Measurements from ENCODE around the gene HOXD10.

DNA sequence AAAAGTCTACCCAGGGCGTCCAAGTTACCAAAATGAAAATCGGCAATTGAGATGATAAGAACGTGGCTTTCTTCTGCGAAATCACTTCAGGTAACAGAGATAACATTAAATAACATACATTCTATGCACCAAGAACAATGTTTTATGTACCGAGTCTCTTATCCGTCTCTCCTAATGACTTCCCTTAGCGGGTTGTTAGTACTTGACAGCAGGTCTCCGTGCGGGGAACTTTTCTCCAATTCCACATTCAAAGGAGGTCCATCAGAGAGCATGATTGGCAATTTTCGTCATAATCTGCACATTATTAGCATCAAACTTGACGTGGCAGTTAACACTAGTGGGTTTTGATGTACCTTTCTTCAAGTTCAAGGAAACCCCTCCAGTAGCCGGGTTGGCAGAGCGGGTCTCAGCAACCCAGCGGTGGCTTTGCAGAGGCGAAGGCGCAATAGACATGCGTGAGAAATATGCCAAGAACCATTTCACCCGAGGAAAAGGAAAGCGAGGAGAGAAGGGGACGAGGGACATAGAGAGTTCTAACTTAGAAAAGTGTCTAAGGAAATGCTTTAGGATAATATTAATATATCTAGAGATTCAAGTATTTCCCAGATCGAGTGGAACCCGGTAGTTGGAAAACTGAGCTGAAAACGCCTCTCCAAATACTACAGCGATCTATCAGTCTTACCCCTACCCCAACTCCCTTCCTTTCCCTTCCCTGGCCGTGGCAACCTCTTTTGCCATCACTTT is 37.9 kb upstream of the HOXD10 start:
- no peak for TF ChIP-seq POLR2AphosphoS5 (IDR thresholded peaks at IDR 0.05)
- TF ChIP-seq, protein P1, sequence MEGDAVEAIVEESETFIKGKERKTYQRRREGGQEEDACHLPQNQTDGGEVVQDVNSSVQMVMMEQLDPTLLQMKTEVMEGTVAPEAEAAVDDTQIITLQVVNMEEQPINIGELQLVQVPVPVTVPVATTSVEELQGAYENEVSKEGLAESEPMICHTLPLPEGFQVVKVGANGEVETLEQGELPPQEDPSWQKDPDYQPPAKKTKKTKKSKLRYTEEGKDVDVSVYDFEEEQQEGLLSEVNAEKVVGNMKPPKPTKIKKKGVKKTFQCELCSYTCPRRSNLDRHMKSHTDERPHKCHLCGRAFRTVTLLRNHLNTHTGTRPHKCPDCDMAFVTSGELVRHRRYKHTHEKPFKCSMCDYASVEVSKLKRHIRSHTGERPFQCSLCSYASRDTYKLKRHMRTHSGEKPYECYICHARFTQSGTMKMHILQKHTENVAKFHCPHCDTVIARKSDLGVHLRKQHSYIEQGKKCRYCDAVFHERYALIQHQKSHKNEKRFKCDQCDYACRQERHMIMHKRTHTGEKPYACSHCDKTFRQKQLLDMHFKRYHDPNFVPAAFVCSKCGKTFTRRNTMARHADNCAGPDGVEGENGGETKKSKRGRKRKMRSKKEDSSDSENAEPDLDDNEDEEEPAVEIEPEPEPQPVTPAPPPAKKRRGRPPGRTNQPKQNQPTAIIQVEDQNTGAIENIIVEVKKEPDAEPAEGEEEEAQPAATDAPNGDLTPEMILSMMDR (IDR thresholded peaks at IDR 0.05) = no peak
- no peak for TF ChIP-seq POLR2A (IDR thresholded peaks at IDR 0.05)

All from gastroesophageal sphincter (tissue), 3 donors.